H1 (cell line): ENCODE results near the gene TMEM131L. TPM values are rescaled to one million over a fixed set of nuclear protein-coding genes. Genes with fewer than 3 reads are reported as not detected.

Source experiments
- CTCF ChIA-PET: fragments of 300-600 bp; sonication (Branson Sonifier 250); formaldehyde crosslinking; loops from one replicate; lab custom pipeline; 2021; ENCODE audit not compliant: partially characterized antibody; lab: Charles Lee
- POLR2A ChIA-PET: fragments of 300-600 bp; sonication (Branson Sonifier 250); formaldehyde crosslinking; loops from one replicate; lab custom pipeline; 2021; ENCODE audit warnings: inconsistent platforms; ENCODE audit not compliant: partially characterized antibody; lab: Charles Lee
- DNase-seq, 2 experiments: peaks; one replicate each; pipeline versions ENCODE4 v3.0.0 to v3.0.0-alpha.2; 2010 to 2022; ENCODE audit warnings: low spot score in 2 of 2, low read depth in 1 of 2, mixed read lengths in 1 of 2
- FAIRE-seq: peaks from 2 replicates; lab custom pipeline; 2011; peaks lifted over from hg19 to GRCh38; lab: Jason Lieb, UNC
- H2AFZ ChIP-seq: 2 replicates; pipeline ENCODE4 v1.8.1; 2012; ENCODE audit warnings: low read length, inconsistent platforms
- H2AK5ac ChIP-seq: 2 replicates; pipeline ENCODE4 v1.6.1; 2013; ENCODE audit warnings: low read depth, low read length
- H2BK120ac ChIP-seq: replicated peaks from 2 replicates; pipeline ENCODE3; 2013; ENCODE audit warnings: low read depth, low read length, inconsistent platforms
- H2BK12ac ChIP-seq: 2 replicates; pipeline ENCODE4 v1.6.1; 2013; ENCODE audit warnings: low read depth, low read length
- H2BK15ac ChIP-seq: 2 replicates; pipeline ENCODE4 v1.6.1; 2013; ENCODE audit warnings: low read length
- H2BK20ac ChIP-seq: 2 replicates; pipeline ENCODE4 v1.6.1; 2013; ENCODE audit warnings: low read length
- H2BK5ac ChIP-seq: 2 replicates; pipeline ENCODE4 v1.6.1; 2013; ENCODE audit warnings: low read depth, low read length
- H3K14ac ChIP-seq: 2 replicates; pipeline ENCODE4 v1.6.1; 2013; ENCODE audit warnings: inconsistent platforms; ENCODE audit not compliant: insufficient read length
- H3K18ac ChIP-seq: 2 replicates; pipeline ENCODE4 v1.6.1; 2013; ENCODE audit warnings: low read length; ENCODE audit errors: extremely low read depth
- H3K23ac ChIP-seq: 2 replicates; pipeline ENCODE4 v1.6.1; 2013; ENCODE audit warnings: inconsistent platforms; ENCODE audit not compliant: insufficient read length
- H3K23me2 ChIP-seq: 2 replicates; pipeline ENCODE4 v1.6.1; 2013; ENCODE audit warnings: low read depth, low read length
- H3K27ac ChIP-seq: 2 replicates; pipeline ENCODE4 v1.6.1; 2011; ENCODE audit warnings: low read depth, low read length, inconsistent platforms
- H3K27me3 ChIP-seq, 4 experiments: replicated peaks in 1 of 4; 1 replicate in 1 of 4; 2 replicates in 3 of 4; pipeline versions ENCODE4 v1.6.1 to v1.8.1; 2011 to 2013; ENCODE audit warnings: low read length in 3 of 4, mild to moderate bottlenecking in 3 of 4, inconsistent platforms in 2 of 4, mixed read lengths in 2 of 4, moderate library complexity in 1 of 4; ENCODE audit not compliant: control insufficient read depth in 3 of 4, insufficient read depth in 3 of 4; ENCODE audit errors: extremely low read depth in 1 of 4
- H3K36me3 ChIP-seq, 4 experiments: 2 replicates each; pipeline versions ENCODE4 v1.6.1 to v1.8.1; 2011 to 2013; ENCODE audit warnings: mild to moderate bottlenecking in 4 of 4, low read length in 3 of 4, moderate library complexity in 2 of 4, control low read depth in 1 of 4, inconsistent platforms in 1 of 4; ENCODE audit not compliant: insufficient read depth in 4 of 4, control insufficient read depth in 2 of 4
- H3K4ac ChIP-seq: replicated peaks from 2 replicates; pipeline ENCODE3; 2013; ENCODE audit warnings: low read length, low read depth, mixed read lengths, inconsistent platforms; ENCODE audit not compliant: insufficient read length
- H3K4me1 ChIP-seq, 4 experiments: replicated peaks in 1 of 4; 1 replicate in 1 of 4; 2 replicates in 3 of 4; pipeline versions ENCODE4 v1.6.1 to v1.8.1; 2011 to 2013; ENCODE audit warnings: low read length in 3 of 4, inconsistent platforms in 2 of 4, mixed read lengths in 1 of 4; ENCODE audit not compliant: insufficient read depth in 4 of 4, control insufficient read depth in 3 of 4
- H3K4me2 ChIP-seq, 2 experiments: 2 replicates each; pipeline versions ENCODE4 v1.6.1 to v1.8.1; 2011 to 2013; ENCODE audit warnings: low read depth in 2 of 2, low read length in 2 of 2, control low read depth in 1 of 2, inconsistent platforms in 1 of 2, mild to moderate bottlenecking in 1 of 2; ENCODE audit not compliant: insufficient read depth in 1 of 2
- H3K4me3 ChIP-seq, 4 experiments: fragments of 200-600, 300-600 bp in 1 of 4; sonication (generic), shearing (Covaris generic), sonication (Bioruptor Twin) in 1 of 4; 2 replicates each; pipeline versions ENCODE4 v1.5.1 to v1.8.1; 2011 to 2016; ENCODE audit warnings: low read length in 4 of 4, low read depth in 3 of 4, control low read depth in 2 of 4, inconsistent platforms in 2 of 4, mild to moderate bottlenecking in 2 of 4, mixed read lengths in 1 of 4, moderate library complexity in 1 of 4; ENCODE audit not compliant: insufficient read depth in 2 of 4; ENCODE audit errors: extremely low read depth in 1 of 4
- H3K56ac ChIP-seq: replicated peaks from 2 replicates; pipeline ENCODE3; 2013; ENCODE audit warnings: low read depth, mild to moderate bottlenecking, mixed read lengths, low read length, inconsistent platforms; ENCODE audit not compliant: insufficient read length
- H3K79me1 ChIP-seq: 2 replicates; pipeline ENCODE4 v1.6.1; 2013; ENCODE audit warnings: low read depth, low read length, control low read depth
- H3K79me2 ChIP-seq, 2 experiments: 2 replicates each; pipeline versions ENCODE4 v1.6.1 to v1.8.1; 2012 to 2013; ENCODE audit warnings: low read length in 2 of 2, mild to moderate bottlenecking in 2 of 2, inconsistent platforms in 1 of 2; ENCODE audit not compliant: insufficient read depth in 2 of 2, control insufficient read depth in 1 of 2
- H3K9ac ChIP-seq, 4 experiments: replicated peaks in 1 of 4; 1 replicate in 1 of 4; 2 replicates in 3 of 4; pipeline versions ENCODE4 v1.6.1 to v1.8.1; 2011 to 2013; ENCODE audit warnings: low read depth in 3 of 4, low read length in 3 of 4, control low read depth in 2 of 4, mild to moderate bottlenecking in 2 of 4, moderate library complexity in 2 of 4, inconsistent platforms in 1 of 4; ENCODE audit errors: extremely low read depth in 1 of 4
- H3K9me3 ChIP-seq, 2 experiments: 2 replicates each; pipeline versions ENCODE4 v1.6.1 to v1.8.1; 2012 to 2013; ENCODE audit warnings: mild to moderate bottlenecking in 2 of 2, moderate library complexity in 2 of 2, control low read depth in 1 of 2, inconsistent platforms in 1 of 2, low read depth in 1 of 2, low read length in 1 of 2, mixed read lengths in 1 of 2; ENCODE audit not compliant: insufficient read depth in 2 of 2
- H4K20me1 ChIP-seq, 2 experiments: replicated peaks in 1 of 2; 2 replicates each; pipeline versions ENCODE3 to v1.8.1; 2011 to 2013; ENCODE audit warnings: inconsistent platforms in 2 of 2, low read length in 2 of 2, mild to moderate bottlenecking in 1 of 2; ENCODE audit not compliant: insufficient read depth in 2 of 2, control insufficient read depth in 1 of 2
- H4K5ac ChIP-seq: 2 replicates; pipeline ENCODE4 v1.6.1; 2013; ENCODE audit warnings: low read length, low read depth, mixed read lengths, inconsistent platforms; ENCODE audit not compliant: insufficient read length
- H4K8ac ChIP-seq: 2 replicates; pipeline ENCODE4 v1.8.0; 2013; ENCODE audit warnings: mild to moderate bottlenecking, moderate library complexity, low read length, inconsistent platforms; ENCODE audit not compliant: insufficient read depth; ENCODE audit errors: extremely low read depth
- H4K91ac ChIP-seq: replicated peaks from 2 replicates; pipeline ENCODE3; 2013; ENCODE audit warnings: low read length, mixed read lengths, inconsistent platforms; ENCODE audit not compliant: insufficient read length
- CBX5 ChIP-seq: fragments of 300-800, 300-1000 bp; sonication (generic); IDR thresholded peaks from 2 replicates; pipeline ENCODE4 v1.7.1; 2016; ENCODE audit warnings: antibody characterized with exemption, low read length, low read depth
- FOSL1 ChIP-seq: IDR thresholded peaks from 2 replicates; pipeline ENCODE4 v1.6.1; 2011; ENCODE audit warnings: mild to moderate bottlenecking, low read depth, low read length, moderate library complexity; ENCODE audit not compliant: insufficient read depth
- HDAC6 ChIP-seq: IDR thresholded peaks from one replicate; pipeline ENCODE4 v1.7.1; 2012; ENCODE audit warnings: low read depth, mild to moderate bottlenecking, inconsistent platforms, low read length, moderate library complexity
- SP2 ChIP-seq: IDR thresholded peaks from 2 replicates; pipeline ENCODE4 v1.6.1; 2012; ENCODE audit warnings: mild to moderate bottlenecking, low read length, inconsistent platforms
- WGBS, 2 experiments: shearing (Covaris generic) in 1 of 2; methylation state at CpG; one replicate each; pipeline versions ENCODE4 v1.1.6 to v1.1.7; 2013 to 2015; ENCODE audit warnings: low lambda C conversion rate in 2 of 2, mixed read lengths in 2 of 2, inconsistent platforms in 1 of 2, low coverage in 1 of 2, missing lambda C conversion rate in 1 of 2; ENCODE audit not compliant: insufficient replicate concordance in 2 of 2, insufficient coverage in 1 of 2, insufficient read length in 1 of 2; ENCODE audit errors: extremely low coverage in 1 of 2, missing lambda C conversion rate in 1 of 2; 5-methylcytosine and 5-hydroxymethylcytosine counted together
- polyA plus RNA-seq, 7 experiments: library from polyadenylated mRNA; depleted of rRNA in 3 of 7; stranded (reverse) in 5 of 7; unstranded in 2 of 7; fragments of >200 nt in 5 of 7; fragments of 200-250 nt in 2 of 7; gene quantifications; 1 replicate in 5 of 7; 2 replicates in 1 of 7; 4 replicates in 1 of 7; pipeline versions ENCODE4 v1.2.1 to v1.2.3, GENCODE V29; 2011 to 2013; ENCODE audit warnings: missing spikeins in 2 of 7, mixed read lengths in 2 of 7
- total RNA-seq: library from RNA; stranded (reverse); fragmentation: NEBNext Ultra II Directional; extraction: Animal tissue kit (Norgen Biotek cat#: 25700); gene quantifications from 2 replicates; pipeline ENCODE4 v1.2.1, GENCODE V29; 2021

Gene TMEM131L
- total and polyA plus RNA-seq, 2 of the 8 experiments (the other 6 are each of a cell fraction or from before 2014, with no cell fraction given): 14.3 to 26.1 TPM

GRCh38 chr4:153582954-153583702 lies 117.0 kb downstream of the TMEM131L start:
- H3K4ac ChIP-seq: no peak overlapping the region
- H3K27me3 ChIP-seq: no peaks in the 10 kb centered on the region
- CTCF ChIA-PET: interaction anchor here (0.6 to 1.9 kb wide), 6 partner anchors 10 to 754 kb away, joined by 3 to 5 read pairs (median 3); no protein-coding TSS in a partner anchor
- H3K9ac ChIP-seq: no peak overlapping the region
- WGBS, 2 experiments: 91% methylated on average over 2 of the region's 2 CpGs; no CpG with 5 or more reads in 1 of the 2 experiments
- H2BK12ac ChIP-seq: no peak overlapping the region
- no peak for TF ChIP-seq CBX5
- TF ChIP-seq SP2: no peak
- no peak for TF ChIP-seq HDAC6
- TF ChIP-seq FOSL1: no peak
- TF ChIP-seq, all 59 proteins: peak for 0
- DNase-seq: no peak
- Histone ChIP-seq H4K91ac (no peak overlapping the region), H2BK15ac (no peak overlapping the region), H4K5ac (no peak overlapping the region), H3K9me3 (no peaks in the 10 kb centered on the region), H3K4me3 (no peak overlapping the region), H3K56ac (no peak overlapping the region), H2BK5ac (no peak overlapping the region), H4K20me1 (no peaks in the 10 kb centered on the region), H2BK20ac (no peak overlapping the region), H3K4me1 (no peaks in the 10 kb centered on the region), H4K8ac (no peak overlapping the region), H2BK120ac (no peak overlapping the region), H3K14ac (no peak overlapping the region), H3K79me1 (no peaks in the 10 kb centered on the region), H2AFZ (no peak overlapping the region), H3K36me3 (peaks cover 0 to 13% (median 0%) of the 10 kb centered on the region in 4 experiments; a peak in 3 of 8 replicates), H3K23me2 (no peaks in the 10 kb centered on the region), H3K18ac (no peak overlapping the region), H3K4me2 (no peak overlapping the region), H2AK5ac (no peak overlapping the region), H3K79me2 (no peaks in the 10 kb centered on the region), H3K27ac (no peak overlapping the region), H3K23ac (no peak overlapping the region)
- POLR2A ChIA-PET: interaction anchor here (1.0 kb wide), 1 partner anchor 254 kb away, joined by 3 read pairs; no protein-coding TSS in a partner anchor
- FAIRE-seq: no peak
